Activated CD4-positive, alpha-beta T cell treated with anti-CD3 and anti-CD28 coated beads for 4 hours (primary cell): ENCODE measurements around the gene SLA2.
A peak's percentile ranks its signal among the peaks of the same experiment; 100 is the strongest.
"Not testable (repeated sequence)": the region's sequence is repeated elsewhere in the genome, so short reads cannot be mapped to it uniquely, and the experiment has no call there.

Experiments
- DNase-seq, 2 donors: peaks; one replicate each; pipeline ENCODE4 v3.0.0-alpha.2; 2020

SLA2 gene

DNA sequence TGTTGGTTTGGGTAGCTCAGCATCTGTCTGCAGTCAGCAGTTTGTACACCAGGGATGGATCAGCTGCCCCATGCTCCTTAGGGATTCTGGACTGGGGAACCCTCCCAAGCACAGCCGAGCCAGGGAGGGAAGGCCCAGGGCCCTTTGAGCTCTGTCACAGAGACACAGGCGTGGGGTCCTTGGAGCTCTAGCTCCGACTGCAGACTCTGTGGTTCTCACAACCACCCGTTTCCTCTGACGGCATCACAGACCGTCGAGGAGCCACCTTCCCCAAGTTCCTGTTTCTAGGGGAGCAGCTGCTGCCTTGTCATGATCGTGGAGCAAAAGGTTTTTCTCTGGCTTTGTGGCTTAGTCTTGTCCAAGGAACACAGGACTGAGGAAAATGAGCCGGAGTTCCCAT is at the start of gene SLA2:
TSS of gene SLA2 (minus strand) at position 199 of the 400 bp plus-strand sequence. CDS start 4,861 bp downstream, outside the sequence.
- DNase-seq, result peak; percentile 62 to 63

- not testable (repeated sequence) for DNase-seq
These were observed 49.5 kb upstream of the SLA2 start for GRCh38 chr20:36695467-36695866.

DNA sequence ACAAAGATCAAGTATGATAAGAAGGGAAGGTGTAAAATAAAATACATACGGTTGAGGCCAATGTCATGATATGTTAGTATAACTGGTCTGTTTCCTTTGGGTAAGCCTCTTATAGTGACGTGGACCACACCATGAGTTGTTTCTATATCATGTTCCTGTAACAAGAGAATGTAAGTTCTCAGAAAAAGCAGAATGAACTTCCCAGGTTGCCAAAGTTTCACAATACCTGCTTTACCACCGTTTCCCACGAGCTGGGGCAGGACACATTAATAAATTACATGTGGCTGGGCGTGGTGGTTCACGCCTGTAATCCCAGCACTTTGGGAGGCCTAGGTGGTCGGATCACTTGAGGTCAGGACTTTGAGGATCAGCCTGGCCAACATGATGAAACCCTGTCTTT is 42.6 kb upstream of the SLA2 start:
- DNase-seq, result no peak

DNA sequence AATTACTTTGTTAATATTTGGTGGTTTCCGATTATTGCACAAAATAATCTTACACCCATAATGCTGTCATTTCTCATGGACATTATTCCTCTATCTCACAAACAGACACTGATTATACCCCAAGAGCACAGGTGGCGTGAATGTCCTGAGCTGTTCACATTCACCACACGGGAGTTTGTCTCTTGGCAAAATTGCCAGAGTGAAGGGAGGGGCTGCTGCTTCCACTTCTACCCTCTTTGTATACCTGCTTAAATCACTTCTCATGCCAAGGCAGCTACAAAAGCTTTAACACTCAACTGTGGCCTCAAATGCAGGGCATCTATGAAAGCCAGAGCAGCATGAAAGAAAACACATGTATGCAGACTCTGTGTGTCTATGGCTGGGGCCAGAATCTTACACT is 41.9 kb upstream of the SLA2 start:
- DNase-seq, result no peak

- no peak for DNase-seq
These were observed 40.9 kb upstream of the SLA2 start for GRCh38 chr20:36686944-36687343.

- DNase-seq, result no peak
These were observed 40.5 kb upstream of the SLA2 start for GRCh38 chr20:36686504-36686903.

DNA sequence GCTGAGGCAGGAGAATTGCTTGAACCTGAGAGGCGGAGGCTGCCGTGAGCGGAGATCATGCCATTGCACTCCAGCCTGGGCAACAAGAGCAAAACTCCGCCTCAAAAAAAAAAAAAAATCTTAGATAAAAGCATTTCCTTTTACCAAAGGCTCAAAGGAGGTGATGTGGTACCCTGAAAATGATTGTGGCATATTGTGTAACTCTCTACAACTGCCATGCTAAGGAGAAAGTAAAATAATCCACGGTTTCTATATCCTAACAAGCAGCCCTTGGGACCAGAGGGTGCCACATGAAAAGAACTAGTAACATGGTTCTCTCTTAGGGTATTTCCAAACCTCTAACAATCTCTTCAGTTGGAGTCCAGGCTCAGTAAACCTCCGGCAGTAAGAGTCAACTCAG is 38.8 kb upstream of the SLA2 start:
- DNase-seq, result no peak

DNA sequence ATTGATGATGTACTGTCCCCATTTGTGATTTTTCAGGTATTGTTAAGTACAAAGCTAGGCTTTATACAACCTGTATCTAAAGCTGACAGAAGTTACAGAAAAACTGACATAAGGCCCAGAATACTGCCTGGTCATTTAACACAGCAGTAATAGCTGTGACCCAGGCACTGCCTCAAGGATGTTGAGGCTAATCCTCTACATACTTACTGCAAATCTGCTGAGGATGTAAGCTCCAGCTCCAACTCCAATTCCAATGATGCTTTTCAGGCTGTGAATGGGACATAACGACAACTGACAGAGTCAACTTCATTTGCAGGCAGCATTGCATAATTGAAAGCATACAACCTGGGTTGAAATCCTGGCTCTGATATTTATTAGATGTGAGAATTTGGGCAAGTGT is 36.3 kb upstream of the SLA2 start:
- DNase-seq, result no peak

- no peak for DNase-seq
These were observed 31.4 kb upstream of the SLA2 start for GRCh38 chr20:36677422-36677771.

DNA sequence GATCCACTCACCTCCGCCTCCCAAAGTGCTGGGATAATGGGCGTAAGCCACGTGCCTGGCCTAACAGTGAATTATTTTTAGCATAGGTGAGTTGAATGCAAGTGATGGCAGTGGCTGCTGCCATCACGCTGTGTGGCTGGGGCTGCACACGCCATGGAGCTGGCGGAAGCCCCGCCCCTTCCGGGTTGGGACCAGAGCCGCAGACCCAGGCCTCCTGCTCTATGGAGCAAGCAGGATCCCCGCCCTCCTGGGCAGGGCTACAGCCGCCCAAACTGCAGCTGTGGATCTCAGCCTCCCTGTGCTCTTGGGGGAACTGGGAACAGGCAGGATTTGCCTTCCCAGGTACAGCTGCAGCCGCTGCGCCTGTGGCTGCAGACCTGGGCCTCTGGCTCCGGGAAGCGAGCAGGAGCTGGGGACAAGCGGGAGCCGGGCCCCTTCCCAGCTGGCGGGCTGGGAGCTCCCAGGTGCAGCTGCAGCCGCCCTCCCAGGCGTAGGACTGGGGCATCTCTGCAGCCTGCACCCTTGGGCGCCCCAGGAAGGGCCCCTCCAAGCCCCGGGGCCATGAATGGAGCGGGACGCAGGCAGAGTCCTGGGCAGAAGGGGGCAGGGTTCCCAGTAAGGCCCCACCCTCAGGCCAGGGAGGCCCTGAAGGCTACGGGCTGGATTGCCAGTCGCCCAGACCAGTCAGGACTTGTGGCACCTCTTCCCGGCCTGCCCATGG is 30.9 kb upstream of the SLA2 start:
- DNase-seq, result no peak

DNA sequence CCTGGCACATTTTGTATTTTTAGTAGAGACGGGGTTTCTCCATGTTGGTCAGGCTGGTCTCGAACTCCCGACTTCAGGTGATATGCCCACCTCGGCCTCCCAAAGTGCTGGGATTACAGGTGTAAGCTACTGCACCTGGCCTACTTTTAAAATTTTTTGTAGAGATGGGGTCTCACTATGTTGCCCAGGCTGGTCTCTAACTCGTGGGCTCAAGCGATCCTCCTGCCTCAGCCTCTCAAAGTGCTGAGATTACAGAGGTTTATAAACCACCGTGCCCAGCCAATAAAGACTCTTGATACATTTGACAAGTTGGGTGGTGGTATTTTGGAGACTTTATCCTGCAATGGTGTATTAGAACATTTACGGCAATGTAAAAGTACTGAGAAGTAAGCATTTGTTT is 29.5 kb upstream of the SLA2 start:
- not testable (repeated sequence) for DNase-seq

- DNase-seq, result no peak
These were observed 27.0 kb upstream of the SLA2 start for GRCh38 chr20:36672991-36673390.

DNA sequence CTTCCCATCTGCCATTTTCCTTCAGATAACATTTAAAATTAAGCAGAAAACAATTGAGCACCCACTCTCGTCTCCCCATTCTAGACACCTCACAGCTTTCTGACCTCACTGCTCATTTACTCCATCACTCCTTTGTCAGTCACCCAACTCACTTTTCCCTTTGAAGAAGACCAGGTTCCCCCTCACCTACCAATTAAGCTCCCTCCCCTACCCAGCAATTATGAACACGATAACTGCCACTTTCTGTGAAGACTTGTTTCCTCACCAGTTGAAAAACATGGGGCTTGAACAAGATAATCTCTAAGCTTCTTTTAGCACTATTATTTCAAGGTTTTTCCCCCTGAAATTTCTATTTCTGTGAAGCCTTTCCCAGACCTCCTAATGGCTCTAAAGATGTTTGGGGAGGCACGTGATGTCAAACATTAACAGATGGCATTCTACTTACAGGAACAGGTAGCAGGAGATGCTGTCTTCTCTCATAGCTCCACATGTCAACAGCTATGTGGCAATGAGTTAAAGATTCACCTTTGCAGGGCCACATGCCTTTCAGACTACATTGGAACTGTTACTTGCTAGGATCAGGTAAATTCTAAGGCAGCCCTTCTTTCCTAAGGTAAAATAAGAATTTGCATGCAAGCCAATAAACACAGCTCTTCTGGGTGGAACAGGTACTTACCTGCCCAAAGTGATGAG is 24.8 kb upstream of the SLA2 start:
- no peak for DNase-seq

- no peak for DNase-seq
These were observed 20.3 kb upstream of the SLA2 start for GRCh38 chr20:36666181-36666740.

DNA sequence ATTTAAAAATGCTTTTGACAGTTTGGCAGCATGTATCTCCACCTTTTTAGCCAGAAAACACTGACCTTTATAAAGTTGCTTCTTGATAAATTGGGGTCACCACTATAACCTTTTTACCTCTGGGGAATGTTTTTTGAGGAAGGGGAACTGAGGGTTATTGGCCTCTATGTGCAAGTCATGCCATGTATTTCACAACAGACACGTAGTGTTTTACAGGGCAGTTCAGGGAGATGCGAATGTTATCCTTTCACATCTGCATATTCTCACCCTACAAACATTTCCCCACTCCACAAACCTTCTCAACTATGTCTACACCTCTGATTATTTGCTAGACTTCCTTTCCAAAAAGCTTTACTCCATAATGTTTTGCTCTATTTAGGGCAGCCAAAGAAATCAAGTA is 17.0 kb upstream of the SLA2 start:
- DNase-seq, result no peak

GRCh38 chr20:36658300-36658699 is 12.3 kb upstream of the SLA2 start:
- DNase-seq, result no peak

DNA sequence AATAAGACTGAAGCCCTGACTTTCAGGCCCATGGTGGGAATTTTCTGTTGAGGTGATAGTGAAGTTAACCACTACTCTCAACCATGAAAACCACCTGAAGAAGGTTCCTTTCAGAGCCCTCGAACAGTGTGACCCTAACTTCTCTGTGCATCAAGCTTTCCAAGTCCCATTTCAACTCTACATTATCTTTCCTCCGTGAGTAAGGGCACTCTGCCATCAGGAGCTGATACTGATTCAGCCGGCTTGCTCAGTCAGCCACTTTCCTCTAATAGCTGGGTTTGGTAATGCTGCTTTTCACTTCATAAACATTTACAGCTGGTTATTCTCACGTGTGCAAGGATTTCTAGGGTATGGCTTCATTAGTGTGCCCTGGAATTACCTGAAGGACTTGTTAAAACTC is 10.7 kb upstream of the SLA2 start:
- DNase-seq, result no peak

GRCh38 chr20:36655004-36655403 is 9.0 kb upstream of the SLA2 start:
- DNase-seq, result no peak

DNA sequence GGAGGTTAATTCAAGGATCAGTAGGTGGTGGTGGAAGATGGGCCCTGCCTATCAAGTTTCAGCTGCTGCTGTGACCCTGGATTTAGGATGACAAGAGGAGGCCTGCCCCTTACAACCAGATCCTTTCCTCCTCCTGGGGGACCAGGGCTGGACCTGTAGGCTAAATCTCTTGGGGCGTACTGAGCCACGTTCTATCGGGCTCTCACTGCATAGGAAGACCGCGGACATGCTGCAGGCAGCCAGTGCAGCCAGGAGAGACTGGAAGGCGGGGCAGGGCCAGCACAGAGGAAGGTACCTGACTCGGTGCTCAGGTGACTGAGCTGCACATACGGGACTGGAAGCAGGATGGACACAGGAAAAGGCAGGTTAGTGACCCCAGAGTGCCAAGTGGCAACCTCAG is 8.5 kb upstream of the SLA2 start:
- no peak for DNase-seq

DNA sequence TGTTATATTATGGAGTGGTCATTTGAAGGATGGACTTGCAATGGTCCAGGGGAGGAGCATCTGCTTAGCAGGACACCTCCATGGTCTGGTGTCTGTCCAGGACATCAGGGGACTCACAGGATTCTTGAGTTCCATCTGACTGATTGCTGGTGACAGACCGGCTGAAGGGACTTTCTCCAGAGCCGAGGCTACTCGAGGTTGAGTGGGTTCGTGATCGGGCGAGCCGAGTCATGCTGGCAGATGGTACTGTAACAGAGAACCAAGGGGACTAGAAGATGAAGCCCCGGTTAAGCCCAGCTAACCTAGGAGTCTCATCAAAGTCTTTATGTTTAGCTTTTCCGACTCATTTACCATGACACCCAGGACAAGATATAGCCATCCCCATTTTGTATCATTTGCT is 7.5 kb upstream of the SLA2 start:
- no peak for DNase-seq

GRCh38 chr20:36647196-36648121 is 1.5 kb upstream of the SLA2 start:
- DNase-seq, result no peak

DNA sequence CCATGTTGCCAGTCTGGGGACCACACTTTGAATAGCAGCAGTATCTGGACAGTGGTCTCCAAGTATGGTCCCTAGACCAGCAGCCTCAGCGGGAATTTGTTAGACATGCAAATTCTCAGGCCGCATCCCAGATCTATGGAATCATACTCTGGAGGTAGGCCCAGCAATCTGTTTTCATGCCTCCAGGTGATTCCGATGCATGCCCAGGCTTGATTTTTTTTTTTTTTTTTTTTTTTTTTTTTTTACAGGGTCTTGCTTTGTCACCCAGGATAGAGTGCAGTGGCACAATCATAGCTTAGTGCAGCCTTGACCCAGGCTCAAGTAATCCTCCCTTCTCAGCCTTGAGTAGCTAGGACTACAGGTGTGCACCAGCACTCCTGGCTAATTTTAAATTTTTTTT is 682 bp upstream of the SLA2 start:
- no peak for DNase-seq

DNA sequence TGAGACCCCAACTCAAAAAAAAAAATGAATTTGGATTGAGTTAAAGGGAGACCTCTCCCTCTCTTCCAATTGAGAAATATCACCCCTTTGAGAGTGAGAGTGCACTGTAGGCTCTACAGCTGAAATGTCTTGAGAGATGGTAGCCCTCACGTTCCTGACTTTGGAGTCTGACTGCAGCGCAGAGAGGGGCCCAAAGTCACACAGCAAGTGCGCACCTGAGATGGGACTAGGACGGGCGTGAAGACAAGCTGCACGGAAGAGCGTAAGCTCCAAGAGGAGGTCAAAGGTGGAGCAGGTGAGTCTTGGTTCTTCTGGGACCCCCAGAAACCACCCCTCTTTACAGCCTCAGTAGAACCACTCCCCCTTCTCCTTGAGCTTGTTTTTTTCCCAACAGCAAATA is 643 bp downstream of the SLA2 start:
- DNase-seq, result no peak
